GM12865 (cell line): Measurements from ENCODE around the gene CDIPT.
A peak's percentile ranks its signal among the peaks of the same experiment; 100 is the strongest.

Experiments used
- DNase-seq: peaks from one replicate; pipeline ENCODE4 v3.0.0; 2010; ENCODE audit warnings: low read depth
- H3K4me3 ChIP-seq: 2 replicates; pipeline ENCODE4 v1.5.1; 2011; ENCODE audit warnings: mild to moderate bottlenecking, low read depth, low read length, control low read depth
- CTCF ChIP-seq: IDR thresholded peaks from 2 replicates; pipeline ENCODE4 v1.5.1; 2011; ENCODE audit warnings: low read length, control low read depth, low read depth, inconsistent platforms; ENCODE audit not compliant: insufficient read depth; ENCODE audit errors: missing control alignments

Gene CDIPT

GRCh38 chr16:29881050-29881449 is 18.0 kb upstream of the CDIPT start:
- no peak for TF ChIP-seq CTCF
- DNase-seq: no peak

GRCh38 chr16:29878172-29878571 is 15.1 kb upstream of the CDIPT start:
- H3K4me3 ChIP-seq: no peak overlapping the region
- no peak for TF ChIP-seq CTCF
- DNase-seq: no peak

More at GRCh38 chr16:29881050-29881449, 18.0 kb upstream of the CDIPT start:
- no peak overlapping the region for H3K4me3 ChIP-seq

GRCh38 chr16:29877266-29877961 is 14.4 kb upstream of the CDIPT start:
- H3K4me3 ChIP-seq: no peak overlapping the region
- no peak for TF ChIP-seq CTCF
- peak; percentile 76 for DNase-seq

DNA sequence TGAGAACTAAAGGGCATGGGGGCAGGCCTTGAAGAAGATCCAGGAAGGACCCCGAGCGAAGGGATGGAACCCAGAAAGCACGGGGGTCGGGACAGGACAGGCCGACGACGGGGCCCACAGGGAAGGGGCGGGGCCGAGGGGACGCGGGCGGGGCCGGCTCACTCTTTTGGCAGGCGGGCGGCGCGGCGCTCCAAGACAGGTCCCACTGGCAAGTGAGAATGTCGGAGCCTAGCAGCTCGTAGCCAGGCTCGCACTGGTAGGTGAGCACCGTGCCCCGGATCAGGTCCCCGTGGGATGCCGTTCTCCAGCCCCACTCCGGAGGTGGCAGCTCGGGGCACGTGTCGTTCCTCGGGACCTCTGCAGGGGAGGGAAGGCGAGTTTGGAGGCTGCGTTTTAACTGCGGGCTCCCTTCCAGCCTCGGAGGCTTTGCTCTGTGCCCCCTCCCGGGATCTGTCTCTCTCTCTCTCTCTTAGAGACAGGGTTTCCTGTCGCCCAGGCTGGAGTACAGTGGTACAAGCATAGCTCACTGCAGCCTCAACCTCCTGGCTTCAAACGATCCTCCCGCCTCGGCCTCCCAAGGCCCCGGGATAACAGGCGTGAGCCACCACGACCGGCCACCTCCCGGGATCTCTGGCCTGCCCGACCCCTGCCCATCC is 13.7 kb upstream of the CDIPT start:
- DNase-seq: no peak
- no peak for TF ChIP-seq CTCF
- no peak overlapping the region for H3K4me3 ChIP-seq

- no peak overlapping the region for H3K4me3 ChIP-seq
- TF ChIP-seq CTCF: no peak
- no peak for DNase-seq
Observed at GRCh38 chr16:29876217-29876593, 13.2 kb upstream of the CDIPT start.

GRCh38 chr16:29875206-29875605 is 12.2 kb upstream of the CDIPT start:
- DNase-seq: no peak
- H3K4me3 ChIP-seq: no peak overlapping the region
- TF ChIP-seq CTCF: no peak
